LNCAP (cell line): Measurements from ENCODE around the gene SYTL5.

Source experiments
- CTCF ChIP-seq: fragments of 450-650 bp; IDR thresholded peaks from 2 replicates; pipeline ENCODE4 v1.5.1; 2017; ENCODE audit warnings: mild to moderate bottlenecking

Gene SYTL5

GRCh38 chrX:37984880-37985279 lies 21.5 kb upstream of the SYTL5 start:
- no peak for TF ChIP-seq CTCF

- TF ChIP-seq CTCF: no peak
Measured at GRCh38 chrX:37986893-37987292, 19.5 kb upstream of the SYTL5 start.

- TF ChIP-seq CTCF: no peak
Measured at GRCh38 chrX:37989304-37989703, 17.0 kb upstream of the SYTL5 start.

- no peak for TF ChIP-seq CTCF
Measured at GRCh38 chrX:37993176-37993575, 13.2 kb upstream of the SYTL5 start.

- no peak for TF ChIP-seq CTCF
Measured at GRCh38 chrX:37993837-37994619, 12.3 kb upstream of the SYTL5 start.

- TF ChIP-seq CTCF: no peak
Measured at GRCh38 chrX:37995428-37995827, 10.9 kb upstream of the SYTL5 start.

- no peak for TF ChIP-seq CTCF
Measured at GRCh38 chrX:37997096-37997495, 9.3 kb upstream of the SYTL5 start.
